Transverse colon (tissue), 3 donors: Measurements from ENCODE around the gene LRIG1.

Experiments
- EP300 ChIP-seq: sonication (generic); formaldehyde crosslinking; IDR thresholded peaks from one replicate; pipeline ENCODE4 v1.6.1; 2017; ENCODE audit warnings: antibody characterized with exemption, low read depth
- POLR2A ChIP-seq: fragments of 450-650 bp; IDR thresholded peaks from one replicate; pipeline ENCODE4 v1.6.1; 2016; ENCODE audit warnings: antibody characterized with exemption, mild to moderate bottlenecking, moderate library complexity
- POLR2AphosphoS5 ChIP-seq, 3 donors: sonication (generic); formaldehyde crosslinking; IDR thresholded peaks; one replicate each; pipeline ENCODE4 v1.6.1; 2016; ENCODE audit warnings: antibody characterized with exemption in 3 of 3

DNA sequence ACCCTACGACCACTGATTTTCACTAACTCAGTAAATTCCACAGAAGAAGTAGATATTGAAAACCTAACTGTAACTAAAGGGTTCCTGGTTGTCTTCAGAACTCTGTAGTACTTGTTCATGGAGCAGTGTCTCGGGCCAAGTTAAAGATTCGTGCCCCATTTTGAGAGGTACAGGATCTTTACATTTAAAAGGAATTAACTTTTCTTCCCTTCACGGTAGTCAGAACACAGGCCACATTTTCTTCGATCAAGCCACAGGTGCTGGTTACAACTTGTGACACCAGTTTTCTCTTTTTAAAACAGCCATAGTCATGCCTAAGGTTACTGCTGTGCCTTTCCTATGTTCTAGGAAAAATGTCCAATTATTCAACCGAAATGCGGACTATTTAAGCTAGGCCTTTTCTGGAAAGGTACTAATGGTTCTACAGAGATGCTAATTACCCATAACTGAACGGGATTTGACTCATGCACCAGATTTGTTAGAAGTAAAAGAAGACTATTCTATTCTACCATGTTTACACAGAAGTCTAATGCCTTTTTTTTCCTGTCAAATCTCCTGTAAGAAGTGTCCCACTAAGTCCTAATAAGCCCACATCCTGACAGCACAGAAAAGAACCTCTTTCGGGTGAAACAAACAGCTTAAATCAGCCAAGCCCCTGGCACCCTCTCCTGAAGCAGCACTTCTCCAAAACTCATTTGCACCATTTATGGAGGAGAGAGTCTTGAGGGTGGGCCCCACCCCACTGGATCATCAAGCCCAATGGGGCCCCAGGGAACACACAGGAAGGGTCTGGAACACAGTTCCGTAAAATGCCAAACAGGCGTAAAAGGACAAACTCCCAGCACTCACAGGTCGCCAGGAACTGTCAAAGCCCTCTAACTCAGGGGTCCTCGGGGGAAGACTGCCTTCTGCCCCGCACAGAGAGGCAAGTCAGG lies 1.9 kb downstream of the LRIG1 start:
- TF ChIP-seq POLR2A (no peak), POLR2AphosphoS5 (IDR thresholded peaks at IDR 0.05) (peak in 1 of 3 donors; percentile 55), EP300 (no peak)
